Measurements from ENCODE around the gene BIVM. TPM values are rescaled to one million over a fixed set of nuclear protein-coding genes. Genes with fewer than 3 reads are reported as not detected.

BIVM gene
- total RNA-seq, 4 donors from 2014 or later = 16.2 to 19.5 (median 16.7) TPM

DNA sequence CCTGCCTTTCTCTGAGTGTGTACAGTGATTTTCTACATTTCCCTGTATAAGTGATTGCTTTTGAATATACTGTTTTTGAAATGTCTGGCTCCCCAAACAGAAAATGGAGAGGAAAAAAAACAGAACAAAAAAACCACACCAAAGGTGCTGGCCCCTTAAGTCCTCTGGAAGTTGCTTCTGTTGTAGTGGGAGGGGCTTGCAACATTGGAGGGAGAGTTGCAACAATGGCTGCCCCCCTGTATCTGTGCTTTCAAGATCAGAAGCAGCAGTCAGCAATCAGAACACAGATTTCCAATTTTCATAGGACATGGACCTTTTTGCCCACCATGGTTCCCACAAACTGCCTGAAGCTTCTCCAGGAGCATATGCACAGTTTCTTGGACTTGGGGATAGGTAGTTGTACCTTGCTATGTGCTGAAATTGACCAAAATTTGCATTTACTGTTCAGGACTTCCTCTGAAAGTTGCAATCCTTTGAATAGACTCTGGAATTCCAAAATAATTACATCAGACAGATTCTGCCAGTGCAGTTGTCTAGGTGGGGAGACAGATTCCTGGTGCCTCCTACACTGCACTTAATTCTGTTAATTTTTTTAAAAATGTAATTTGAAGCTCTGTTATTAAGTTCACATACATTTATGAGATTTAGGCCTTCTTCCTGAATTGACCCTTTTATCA is 13.8 kb downstream of the BIVM start:
- TF ChIP-seq POLR2AphosphoS5 (IDR thresholded peaks at IDR 0.05) (no peak), POLR2A (IDR thresholded peaks at IDR 0.05; ENCODE audit: low read depth) (no peak), EP300 (IDR thresholded peaks at IDR 0.05) (no peak)
- TF ChIP-seq, protein P1, sequence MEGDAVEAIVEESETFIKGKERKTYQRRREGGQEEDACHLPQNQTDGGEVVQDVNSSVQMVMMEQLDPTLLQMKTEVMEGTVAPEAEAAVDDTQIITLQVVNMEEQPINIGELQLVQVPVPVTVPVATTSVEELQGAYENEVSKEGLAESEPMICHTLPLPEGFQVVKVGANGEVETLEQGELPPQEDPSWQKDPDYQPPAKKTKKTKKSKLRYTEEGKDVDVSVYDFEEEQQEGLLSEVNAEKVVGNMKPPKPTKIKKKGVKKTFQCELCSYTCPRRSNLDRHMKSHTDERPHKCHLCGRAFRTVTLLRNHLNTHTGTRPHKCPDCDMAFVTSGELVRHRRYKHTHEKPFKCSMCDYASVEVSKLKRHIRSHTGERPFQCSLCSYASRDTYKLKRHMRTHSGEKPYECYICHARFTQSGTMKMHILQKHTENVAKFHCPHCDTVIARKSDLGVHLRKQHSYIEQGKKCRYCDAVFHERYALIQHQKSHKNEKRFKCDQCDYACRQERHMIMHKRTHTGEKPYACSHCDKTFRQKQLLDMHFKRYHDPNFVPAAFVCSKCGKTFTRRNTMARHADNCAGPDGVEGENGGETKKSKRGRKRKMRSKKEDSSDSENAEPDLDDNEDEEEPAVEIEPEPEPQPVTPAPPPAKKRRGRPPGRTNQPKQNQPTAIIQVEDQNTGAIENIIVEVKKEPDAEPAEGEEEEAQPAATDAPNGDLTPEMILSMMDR (IDR thresholded peaks at IDR 0.05) = no peak
- peaks cover 0 to 10% (median 0%) of the 10 kb centered on the region in 4 donors for H3K9me3 ChIP-seq
- no peak overlapping the region for H3K27ac ChIP-seq (replicated peaks in 1 of 4)
- H3K4me1 ChIP-seq = peaks cover 0 to 9% (median 7%) of the 10 kb centered on the region in 4 donors
- intact Hi-C loops (cut with DNase I) = no loop called here
- DNase-seq (ENCODE audit: extremely low spot score) = no peak
- H3K36me3 ChIP-seq = peaks cover 0 to 35% (median 15%) of the 10 kb centered on the region in 4 donors
- H3K27me3 ChIP-seq = no peaks in the 10 kb centered on the region
- H3K4me3 ChIP-seq = no peak overlapping the region

DNA sequence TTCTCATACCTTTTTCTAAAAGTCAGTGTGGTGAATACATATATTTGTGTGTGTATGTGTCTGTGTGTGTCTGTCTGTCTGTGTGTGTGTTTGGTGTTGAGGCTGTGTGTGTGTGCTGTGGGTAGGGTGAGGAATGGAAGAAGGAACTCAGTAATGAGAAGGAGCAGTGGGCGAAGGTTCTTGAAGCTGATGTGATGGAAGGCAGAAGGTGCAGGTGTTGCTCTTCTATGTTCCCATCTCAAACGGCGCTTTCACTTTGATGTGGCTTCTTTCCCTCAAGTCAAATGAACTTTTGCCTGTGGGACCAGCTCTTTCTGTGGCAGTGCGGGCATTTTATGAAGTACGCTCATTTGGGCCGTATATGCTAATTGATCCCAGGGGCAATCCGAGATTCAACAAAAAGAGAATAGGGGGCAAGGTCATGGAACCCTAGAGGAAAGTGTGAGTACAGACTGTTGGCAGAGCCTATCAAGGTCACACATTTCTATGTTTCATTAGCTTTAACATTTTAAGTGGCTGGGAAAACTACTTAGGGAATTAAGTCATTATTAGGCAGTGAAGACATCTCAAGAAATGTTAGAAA is 15.2 kb downstream of the BIVM start:
- Histone ChIP-seq H3K27me3 (no peaks in the 10 kb centered on the region), H3K9me3 (peaks cover 0 to 10% (median 0%) of the 10 kb centered on the region in 4 donors), H3K27ac (replicated peaks in 1 of 4) (no peak overlapping the region), H3K4me1 (peaks cover 0 to 9% (median 7%) of the 10 kb centered on the region in 4 donors), H3K36me3 (peaks cover 0 to 39% (median 23%) of the 10 kb centered on the region in 4 donors), H3K4me3 (no peak overlapping the region)
- DNase-seq (ENCODE audit: extremely low spot score) = no peak
- WGBS = 92% methylated on average over 7 of the region's 7 CpGs
- TF ChIP-seq POLR2AphosphoS5 (IDR thresholded peaks at IDR 0.05) (no peak), POLR2A (IDR thresholded peaks at IDR 0.05; ENCODE audit: low read depth) (no peak), EP300 (IDR thresholded peaks at IDR 0.05) (no peak)
- TF ChIP-seq, protein P1 (IDR thresholded peaks at IDR 0.05) = no peak
- intact Hi-C loops (cut with DNase I) = no loop called here

DNA sequence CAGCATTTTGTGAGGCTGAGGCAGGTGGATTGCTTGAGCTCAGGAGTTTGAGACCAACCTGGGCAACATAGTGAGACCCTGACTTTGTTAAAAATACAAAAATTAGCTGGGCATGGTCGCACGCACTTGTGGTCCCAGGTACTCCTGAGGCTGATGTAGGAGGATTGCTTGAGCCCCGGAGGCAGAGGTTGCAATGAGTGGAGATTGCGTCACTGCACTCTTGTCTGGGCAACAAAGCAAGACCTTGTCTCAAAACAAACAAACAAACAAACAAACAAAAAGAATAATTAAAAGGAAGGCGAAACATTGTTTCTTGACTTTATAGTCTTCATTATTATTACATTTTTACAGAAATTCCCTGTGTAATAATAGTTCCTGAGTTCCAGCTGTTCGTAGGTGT is 15.9 kb downstream of the BIVM start:
- Histone ChIP-seq H3K27me3 (no peaks in the 10 kb centered on the region), H3K36me3 (peaks cover 0 to 45% (median 24%) of the 10 kb centered on the region in 4 donors), H3K9me3 (peaks cover 0 to 10% (median 0%) of the 10 kb centered on the region in 4 donors), H3K27ac (replicated peaks in 1 of 4) (no peak overlapping the region), H3K4me1 (peaks cover 0 to 9% (median 7%) of the 10 kb centered on the region in 4 donors), H3K4me3 (no peak overlapping the region)
- WGBS = 92% methylated on average over 6 of the region's 6 CpGs
- DNase-seq (ENCODE audit: extremely low spot score) = no peak
- TF ChIP-seq POLR2A (IDR thresholded peaks at IDR 0.05; ENCODE audit: low read depth) = no peak
- TF ChIP-seq, protein P1 (IDR thresholded peaks at IDR 0.05) = no peak
- no peak for TF ChIP-seq EP300 (IDR thresholded peaks at IDR 0.05)
- no peak for TF ChIP-seq POLR2AphosphoS5 (IDR thresholded peaks at IDR 0.05)
- intact Hi-C loops (cut with DNase I) = no loop called here

DNA sequence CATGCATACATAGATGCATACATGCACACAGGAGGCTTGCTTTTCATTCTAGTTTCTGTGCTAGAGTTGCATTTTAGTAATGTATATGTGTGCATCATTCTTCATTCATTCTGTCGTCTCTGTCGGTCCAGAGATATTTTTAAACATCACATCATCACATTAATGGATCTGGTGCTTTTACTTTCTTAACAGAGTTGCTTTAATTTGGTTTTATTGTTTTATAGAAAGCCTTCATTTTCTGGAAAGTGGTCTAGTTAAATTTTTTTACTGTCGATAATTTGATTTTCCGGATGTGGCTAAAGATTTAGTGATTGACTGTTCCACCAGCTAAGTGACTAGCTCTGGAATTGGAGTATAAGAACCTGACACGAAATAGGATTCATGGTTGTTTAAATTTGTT is 16.9 kb downstream of the BIVM start:
- H3K4me1 ChIP-seq = peaks cover 0 to 9% (median 7%) of the 10 kb centered on the region in 4 donors
- H3K27me3 ChIP-seq = no peaks in the 10 kb centered on the region
- no peak for TF ChIP-seq POLR2A (IDR thresholded peaks at IDR 0.05; ENCODE audit: low read depth)
- TF ChIP-seq, protein P1 (IDR thresholded peaks at IDR 0.05) = no peak
- TF ChIP-seq POLR2AphosphoS5 (IDR thresholded peaks at IDR 0.05) = no peak
- no peak for TF ChIP-seq EP300 (IDR thresholded peaks at IDR 0.05)
- peaks cover 0 to 8% (median 0%) of the 10 kb centered on the region in 4 donors for H3K9me3 ChIP-seq
- no peak overlapping the region for H3K27ac ChIP-seq (replicated peaks in 1 of 4)
- no peak for DNase-seq (ENCODE audit: extremely low spot score)
- intact Hi-C loops (cut with DNase I) = no loop called here
- 91% methylated on average over 5 of the region's 5 CpGs for WGBS
- no peak overlapping the region for H3K4me3 ChIP-seq
- H3K36me3 ChIP-seq = peaks cover 0 to 49% (median 24%) of the 10 kb centered on the region in 4 donors

All from esophagus muscularis mucosa (tissue), 4 donors.